Astrocyte (in vitro differentiated cells and primary cell): ENCODE data around the gene SLC16A9.
"Not testable (repeated sequence)": the region's sequence is repeated elsewhere in the genome, so short reads cannot be mapped to it uniquely, and the experiment has no call there.

ENCODE experiments used
- CTCF ChIP-seq: IDR thresholded peaks from 2 replicates; pipeline ENCODE4 v1.5.1; 2011; ENCODE audit warnings: low read depth, mild to moderate bottlenecking, inconsistent platforms, low read length, moderate library complexity; ENCODE audit not compliant: insufficient read depth
- EZH2 ChIP-seq: IDR thresholded peaks from 2 replicates; pipeline ENCODE4 v1.6.1; 2012; ENCODE audit warnings: mild to moderate bottlenecking, low read length, inconsistent platforms; ENCODE audit not compliant: insufficient read depth

DNA sequence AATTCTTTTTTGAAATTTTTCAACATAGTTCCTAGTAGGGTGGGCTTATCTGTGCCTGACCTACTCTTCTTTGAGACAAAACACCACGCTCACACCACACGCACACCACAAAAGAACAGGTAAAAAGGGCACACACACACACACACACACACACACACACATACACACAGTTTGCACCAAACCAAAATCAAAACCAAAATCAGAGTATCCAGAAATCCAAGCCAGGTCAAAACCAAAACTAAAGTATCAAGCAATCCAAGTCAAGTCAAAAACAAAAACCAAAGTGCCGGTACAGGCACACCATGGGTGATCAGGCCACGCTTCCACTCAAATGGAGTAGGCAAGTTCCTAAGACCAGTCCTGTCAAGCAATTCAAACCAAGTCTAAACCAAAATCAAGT, 23.2 kb upstream of the SLC16A9 start:
- TF ChIP-seq CTCF, EZH2: not testable (repeated sequence)
